NCI-H460 (cell line): Measurements from ENCODE around the gene TTC28. TPM values are rescaled to one million over a fixed set of nuclear protein-coding genes. Genes with fewer than 3 reads are reported as not detected.

ENCODE experiments used
- small RNA-seq, 2 experiments: library from RNA; depleted of rRNA; stranded (forward); fragments of <200 nt; gene quantifications; one replicate each; pipeline ENCODE3, GENCODE V24; 2014
- total RNA-seq: library from RNA; depleted of rRNA; stranded (reverse); fragments of >200 nt; shearing (Covaris generic); gene quantifications from 2 replicates; pipeline ENCODE4 v1.2.3, GENCODE V29; 2014; rRNA removed

The TTC28 gene
- total RNA-seq, 1 experiment from 2014 or later = 6.6 TPM

Small RNA genes within 50 kb of the gene (small RNA-seq; reads per million reads assigned to genes)
- gene MIR5739 = 0 reads per million in 2 experiments
- gene RF00019 = 0 reads per million in 2 experiments
- 0 to 0.06 reads per million in 2 experiments for gene RF00150
- gene RF02200 = 0 reads per million in 2 experiments
- 0 reads per million in 2 experiments for gene RN7SL162P

Other genes with a start within 250 kb of the TTC28 start
- gene CHEK2, start 62.0 kb upstream of the TTC28 start, total RNA-seq = 65.4 and 77.3 TPM in 2 replicates
- gene HSCB, start 62.2 kb upstream of the TTC28 start, total RNA-seq = 14.6 and 23.2 TPM in 2 replicates
- 21.2 and 21.5 TPM in 2 replicates for gene CCDC117, start 92.9 kb upstream of the TTC28 start, total RNA-seq
- 290 and 298 TPM in 2 replicates for gene XBP1, start 120.7 kb upstream of the TTC28 start, total RNA-seq
- 2.8 and 4.5 TPM in 2 replicates for gene ZNRF3, start 203.7 kb upstream of the TTC28 start, total RNA-seq